HG03280 (cell line): ENCODE measurements around the gene ALK.

Experiments
- ATAC-seq: cut with Tn5 transposase; IDR thresholded peaks from one replicate; pipeline ENCODE4 v1.9.1; 2021; ENCODE audit warnings: mild to moderate bottlenecking, moderate library complexity; ENCODE audit not compliant: unreplicated experiment

The ALK gene

DNA sequence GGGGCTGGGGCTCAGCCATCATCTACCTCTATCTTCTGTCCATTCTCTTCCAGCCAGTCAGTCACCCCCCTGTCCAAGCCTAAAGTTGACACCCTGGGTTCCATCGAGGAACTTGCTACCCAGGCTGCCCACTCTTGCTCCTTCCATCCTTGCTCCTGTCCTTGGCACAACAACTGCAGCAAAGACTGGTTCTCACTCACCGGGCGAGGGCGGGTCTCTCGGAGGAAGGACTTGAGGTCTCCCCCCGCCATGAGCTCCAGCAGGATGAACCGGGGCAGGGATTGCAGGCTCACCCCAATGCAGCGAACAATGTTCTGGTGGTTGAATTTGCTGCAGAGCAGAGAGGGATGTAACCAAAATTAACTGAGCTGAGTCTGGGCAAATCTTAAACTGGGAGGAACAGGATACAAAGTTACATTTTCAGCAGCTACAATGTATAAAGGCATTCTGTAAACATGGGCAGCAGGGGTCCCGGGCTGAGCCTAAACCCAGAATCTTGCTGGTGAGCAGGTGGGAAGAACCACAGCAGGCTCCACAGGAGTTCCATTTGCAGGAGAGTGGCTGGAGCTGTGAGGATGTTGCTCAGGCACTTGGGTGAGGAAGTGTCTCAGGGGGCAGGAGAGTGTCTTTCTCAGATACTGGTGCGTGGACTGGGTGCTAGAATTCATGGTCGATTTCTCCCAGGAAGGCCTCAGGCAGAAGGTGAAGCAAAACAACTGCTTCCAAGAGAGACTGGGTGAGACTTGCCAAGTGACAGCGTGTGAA is 700.7 kb downstream of the ALK start:
- ATAC-seq, result no peak

DNA sequence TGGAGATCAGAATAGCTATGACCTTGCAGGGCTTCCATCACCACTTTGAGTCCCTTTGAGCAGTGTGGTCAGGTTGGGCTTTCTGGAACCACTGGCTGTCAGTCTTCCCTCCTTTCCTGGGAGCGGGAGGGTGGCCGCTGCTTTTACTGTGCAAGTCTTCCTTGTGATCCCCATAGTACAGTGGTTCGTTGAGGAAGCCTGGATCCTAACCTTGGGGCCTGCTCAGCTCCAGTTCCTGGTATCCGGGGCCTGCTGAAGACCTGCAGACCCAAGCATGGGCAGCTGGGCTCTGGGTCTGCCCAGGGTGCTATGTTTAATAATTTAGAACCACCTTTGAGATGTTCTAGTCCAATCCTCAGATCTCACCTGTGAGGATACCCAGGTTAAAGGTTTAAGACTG is 702.0 kb downstream of the ALK start:
- no peak for ATAC-seq

DNA sequence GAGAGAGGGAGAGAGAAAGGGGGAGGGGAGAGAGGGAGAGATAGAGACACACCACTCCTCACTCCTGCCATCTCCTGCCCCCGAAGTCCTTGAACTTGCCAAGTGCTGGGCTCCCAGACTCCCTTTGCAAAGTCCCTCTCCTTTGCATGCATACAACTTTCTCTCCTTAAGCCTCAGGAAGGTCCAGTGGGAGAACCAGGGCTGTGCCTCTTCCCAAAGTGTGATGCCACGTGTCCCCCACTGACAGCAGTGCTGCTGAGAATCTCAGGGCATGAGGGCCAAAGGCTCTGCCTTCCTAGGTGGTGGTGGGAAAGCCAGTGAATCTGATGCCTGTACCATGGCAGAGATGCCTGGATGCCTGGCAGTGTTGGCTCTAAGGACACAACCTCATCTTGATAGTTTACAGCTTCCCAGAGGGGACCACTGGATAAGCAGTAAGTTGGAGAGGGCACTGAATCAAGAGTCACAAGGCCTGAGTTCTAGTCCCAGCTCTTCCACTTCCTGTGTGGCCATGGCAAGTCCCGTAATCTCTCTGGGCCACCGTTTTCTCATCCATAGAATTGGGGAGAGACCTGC is 702.7 kb downstream of the ALK start:
- no peak for ATAC-seq

DNA sequence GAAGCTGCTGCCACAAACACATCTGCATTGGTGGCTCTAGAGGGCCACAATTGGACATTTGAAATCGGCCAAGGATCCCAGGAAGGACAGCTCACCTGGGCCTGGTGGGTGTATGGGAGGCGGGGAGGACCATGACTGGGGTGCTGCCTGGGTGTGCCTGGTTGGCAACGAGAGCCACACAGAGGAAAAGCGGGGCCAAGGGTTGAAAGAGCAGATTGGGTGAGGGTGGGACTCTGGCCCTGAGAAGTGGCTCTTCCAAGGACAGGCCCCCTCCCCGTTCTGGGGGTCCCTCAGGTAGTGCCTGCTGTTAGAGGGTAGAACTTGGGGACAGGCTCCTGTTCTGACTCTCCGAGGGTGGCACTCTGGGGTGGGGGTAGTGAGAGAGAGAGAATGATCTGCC is 703.3 kb downstream of the ALK start:
- ATAC-seq, result no peak

DNA sequence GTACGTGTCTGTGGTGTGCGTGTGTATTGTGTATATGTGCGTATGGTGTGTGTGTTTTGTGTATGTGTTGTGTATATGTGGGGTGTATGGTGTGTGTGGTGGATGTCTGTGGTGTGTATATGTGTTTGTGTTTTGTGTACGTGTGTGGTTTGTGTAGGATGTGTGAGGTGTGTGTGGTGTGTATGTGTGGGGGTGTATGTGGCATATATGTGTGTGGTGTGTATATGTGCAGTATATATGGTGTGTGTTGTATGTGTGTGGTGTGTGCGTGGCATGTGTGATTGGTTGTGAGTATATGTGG is 704.8 kb downstream of the ALK start:
- ATAC-seq, result no peak

DNA sequence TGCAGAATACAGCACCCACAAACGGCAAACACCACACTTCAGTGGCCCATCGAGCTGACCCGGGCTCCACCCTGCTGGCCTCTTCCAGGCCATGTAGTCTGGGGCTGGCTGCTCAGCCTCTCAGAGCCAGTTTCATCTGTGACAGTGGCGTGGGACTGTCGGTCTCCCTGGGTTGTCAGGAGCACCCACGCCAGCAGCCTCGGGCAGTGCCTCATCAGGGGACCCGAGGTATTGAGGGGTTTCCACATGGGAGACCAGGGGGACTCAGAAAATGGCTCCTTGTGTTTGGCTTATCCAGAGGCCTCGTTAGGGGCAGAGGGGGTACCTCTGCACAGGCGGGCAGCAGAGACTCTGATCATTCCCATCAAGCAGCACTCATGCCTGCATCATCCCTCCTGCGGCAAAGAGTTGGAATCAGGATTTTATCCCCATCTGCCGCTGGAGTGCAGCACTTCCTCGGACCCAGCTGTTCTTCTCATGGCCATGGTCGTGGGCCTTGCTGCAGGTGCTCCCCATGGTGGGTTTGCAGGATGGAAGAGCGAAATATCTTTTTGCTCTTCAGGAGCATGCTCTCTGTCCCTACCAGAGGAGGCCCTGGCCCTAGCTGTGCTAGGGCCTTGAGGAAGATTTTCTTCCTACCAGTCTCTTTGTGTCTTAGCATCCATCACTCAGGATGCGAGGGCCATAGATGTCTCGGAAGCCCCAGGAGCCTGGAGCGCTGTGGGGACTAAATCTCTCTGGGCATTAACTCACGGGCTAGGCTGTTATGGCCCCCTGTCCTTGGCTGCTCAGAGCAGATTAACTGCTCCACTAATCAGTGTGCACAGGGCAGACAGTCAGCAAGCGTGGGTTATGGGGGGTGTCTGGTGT is 705.4 kb downstream of the ALK start:
- ATAC-seq, result no peak

DNA sequence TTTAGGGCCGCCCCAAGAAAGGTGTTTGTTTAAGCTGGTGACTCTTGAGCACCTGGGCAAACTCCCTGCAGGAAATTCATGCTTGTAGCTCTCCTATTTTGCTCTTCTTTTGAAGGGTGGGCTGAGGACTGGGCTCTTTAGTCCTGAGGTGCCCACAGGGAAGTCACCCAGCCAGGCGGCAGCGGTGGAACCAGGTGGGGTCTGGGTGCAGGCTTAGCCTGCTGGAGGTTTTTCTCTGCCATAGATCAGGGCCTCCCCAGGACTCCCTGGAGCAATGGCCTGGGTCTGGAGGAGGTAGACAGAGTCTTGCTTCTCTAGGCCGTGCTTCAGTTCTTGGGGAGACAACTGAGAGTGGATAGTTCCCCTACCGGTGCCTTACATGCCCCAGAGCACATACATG is 706.3 kb downstream of the ALK start:
- ATAC-seq, result no peak

DNA sequence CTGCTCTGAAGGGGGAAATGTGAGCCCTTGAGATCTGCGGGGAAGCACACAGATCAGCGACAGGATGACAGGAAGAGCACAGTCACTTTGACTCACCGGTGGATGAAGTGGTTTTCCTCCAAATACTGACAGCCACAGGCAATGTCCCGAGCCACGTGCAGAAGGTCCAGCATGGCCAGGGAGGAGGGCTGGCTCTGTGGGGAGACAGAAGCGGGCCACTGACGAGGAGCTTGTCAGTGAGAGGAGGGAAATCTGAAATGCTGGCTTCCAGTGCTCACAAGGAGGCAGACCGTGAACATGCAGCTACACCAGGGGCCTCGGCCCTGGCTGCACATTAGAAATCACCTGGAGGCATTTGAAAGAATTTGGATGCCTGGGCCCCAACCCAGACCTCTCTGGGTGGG is 707.5 kb downstream of the ALK start:
- ATAC-seq, result no peak

DNA sequence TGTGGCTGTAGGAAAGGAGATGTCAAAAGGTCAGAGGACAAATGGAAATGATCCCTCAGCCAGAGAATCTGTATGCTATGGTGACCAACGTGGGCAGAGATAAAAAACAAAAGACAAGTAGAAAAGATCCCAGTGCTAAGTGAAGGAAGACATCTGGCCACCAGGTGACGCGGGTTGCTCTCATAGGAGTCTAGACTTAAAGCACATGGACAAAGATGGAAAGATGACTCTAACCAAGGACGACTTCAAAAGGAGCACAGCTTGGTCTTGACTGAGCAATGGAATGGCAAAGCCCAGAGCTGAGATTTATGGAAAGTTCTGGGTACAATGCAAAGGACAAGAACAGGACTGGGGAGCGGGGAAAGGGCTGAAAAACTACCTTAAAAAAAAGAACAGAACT is 709.4 kb downstream of the ALK start:
- no peak for ATAC-seq

DNA sequence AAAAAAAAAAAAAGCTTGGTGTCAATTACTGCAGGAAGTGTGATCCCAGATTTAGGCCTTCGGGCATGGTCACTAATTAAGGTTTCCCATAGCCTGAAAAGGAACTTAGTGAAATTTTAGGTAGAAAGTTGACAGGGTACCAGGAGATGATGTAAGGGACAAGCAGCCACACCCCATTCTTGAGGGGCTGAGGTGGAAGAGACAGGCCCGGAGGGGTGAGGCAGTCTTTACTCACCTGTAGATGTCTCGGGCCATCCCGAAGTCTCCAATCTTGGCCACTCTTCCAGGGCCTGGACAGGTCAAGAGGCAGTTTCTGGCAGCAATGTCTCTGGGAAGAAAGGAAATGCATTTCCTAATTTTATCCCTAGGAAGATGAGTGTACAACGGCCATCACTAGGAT is 711.8 kb downstream of the ALK start:
- ATAC-seq, result no peak

DNA sequence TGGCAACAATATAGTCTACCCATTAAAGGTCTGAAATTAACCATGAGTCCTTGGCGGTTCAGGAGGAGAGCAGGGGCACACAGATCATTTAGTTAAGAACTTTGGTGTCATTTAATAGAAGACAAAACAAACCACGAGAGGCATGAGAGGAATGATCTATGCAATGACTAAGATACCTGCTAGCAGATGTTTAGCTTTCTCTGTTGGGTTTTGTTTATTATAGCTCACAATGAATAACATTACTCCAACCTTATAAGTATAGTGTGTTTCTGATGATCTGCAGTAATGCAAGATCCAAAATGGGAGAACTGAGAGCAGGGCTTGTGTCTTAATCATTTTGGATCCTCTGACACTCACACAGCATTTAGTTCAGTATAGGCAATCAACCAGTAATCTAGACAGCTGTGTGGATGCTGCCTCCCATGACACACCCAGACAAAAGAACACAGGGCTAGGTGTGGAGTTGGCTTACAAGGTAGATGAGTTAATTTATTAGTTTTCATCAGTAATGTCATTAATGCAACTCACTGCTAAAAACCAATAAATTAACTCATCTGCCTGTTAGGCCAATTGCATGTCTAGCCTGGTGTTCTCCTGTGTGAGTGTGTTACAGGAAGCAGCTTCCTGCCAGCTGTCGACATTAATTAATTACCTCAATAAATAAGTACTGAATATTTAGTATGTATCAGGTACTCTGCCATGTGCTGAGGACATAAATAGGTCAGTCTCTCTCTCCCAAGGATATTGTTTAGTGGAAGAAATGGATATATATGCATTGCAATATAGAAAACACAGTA is 713.8 kb downstream of the ALK start:
- no peak for ATAC-seq

DNA sequence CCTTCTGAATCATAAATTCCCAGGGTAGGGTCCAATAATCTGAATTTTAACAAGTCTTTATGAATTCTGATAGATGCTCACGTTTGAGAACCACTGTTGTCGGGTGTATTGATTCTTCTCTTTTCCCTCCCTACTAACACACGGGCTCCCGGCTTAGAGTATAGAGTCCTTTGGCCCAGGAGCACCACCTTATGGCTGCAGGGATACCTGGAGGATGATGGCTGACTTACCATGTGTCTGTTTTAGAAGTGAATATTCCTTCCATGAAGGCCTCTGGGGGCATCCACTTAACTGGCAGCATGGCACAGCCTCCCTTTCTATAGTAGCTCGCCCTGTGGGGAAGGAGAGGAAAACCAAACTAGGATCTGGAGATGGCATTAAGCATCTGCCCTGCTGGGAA is 714.4 kb downstream of the ALK start:
- ATAC-seq, result no peak

DNA sequence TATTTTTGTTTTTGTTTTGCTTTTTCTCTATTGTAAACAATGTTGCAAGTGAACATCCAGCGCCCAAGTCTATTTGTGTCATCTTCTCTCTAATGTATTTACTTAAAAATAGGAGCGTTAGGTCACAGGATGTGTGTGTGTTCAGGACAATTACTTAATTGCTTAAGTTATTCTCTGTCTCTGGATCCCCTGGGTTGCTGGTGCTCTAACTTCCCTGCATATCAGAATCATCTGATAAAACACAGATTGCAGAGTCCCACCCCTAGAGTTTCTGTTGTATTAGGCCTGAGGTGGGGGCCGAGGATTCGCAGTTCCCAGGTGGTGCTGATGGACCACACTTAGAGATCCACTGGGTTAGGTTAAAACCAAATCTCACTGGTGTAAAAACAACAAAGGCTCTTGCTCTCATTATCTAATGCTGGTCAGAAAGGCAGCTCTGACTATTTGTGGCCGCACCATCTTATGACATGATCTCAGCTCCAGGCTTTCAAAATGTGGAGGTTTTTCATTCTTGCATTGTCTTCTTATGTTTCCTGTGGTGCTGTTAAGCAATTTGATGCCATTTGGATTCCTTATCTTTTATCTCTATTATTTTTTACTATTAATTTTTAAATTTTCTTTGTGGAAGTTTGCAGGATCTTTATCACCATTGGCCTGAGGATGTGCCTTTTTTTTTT is 718.4 kb downstream of the ALK start:
- ATAC-seq, result no peak

DNA sequence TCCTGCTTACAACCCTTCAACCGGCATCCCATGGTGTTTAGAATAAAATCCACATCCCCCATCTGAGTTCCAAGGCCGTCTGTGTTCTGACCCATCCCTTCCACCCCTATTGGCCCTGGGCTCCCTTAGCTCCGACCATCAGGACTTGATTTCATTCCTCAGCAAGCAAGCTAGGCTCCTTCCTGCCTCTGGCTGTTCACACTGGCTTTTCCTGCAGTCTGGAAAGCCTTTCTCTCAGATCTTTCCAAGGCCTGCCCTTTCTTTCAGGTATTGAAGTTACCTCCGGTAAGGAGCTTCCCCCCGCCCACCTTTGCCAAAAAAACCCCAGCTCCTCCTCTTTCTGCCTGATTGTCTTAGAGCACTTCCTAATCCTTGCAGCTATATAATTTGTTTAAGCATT is 719.4 kb downstream of the ALK start:
- ATAC-seq, result no peak

DNA sequence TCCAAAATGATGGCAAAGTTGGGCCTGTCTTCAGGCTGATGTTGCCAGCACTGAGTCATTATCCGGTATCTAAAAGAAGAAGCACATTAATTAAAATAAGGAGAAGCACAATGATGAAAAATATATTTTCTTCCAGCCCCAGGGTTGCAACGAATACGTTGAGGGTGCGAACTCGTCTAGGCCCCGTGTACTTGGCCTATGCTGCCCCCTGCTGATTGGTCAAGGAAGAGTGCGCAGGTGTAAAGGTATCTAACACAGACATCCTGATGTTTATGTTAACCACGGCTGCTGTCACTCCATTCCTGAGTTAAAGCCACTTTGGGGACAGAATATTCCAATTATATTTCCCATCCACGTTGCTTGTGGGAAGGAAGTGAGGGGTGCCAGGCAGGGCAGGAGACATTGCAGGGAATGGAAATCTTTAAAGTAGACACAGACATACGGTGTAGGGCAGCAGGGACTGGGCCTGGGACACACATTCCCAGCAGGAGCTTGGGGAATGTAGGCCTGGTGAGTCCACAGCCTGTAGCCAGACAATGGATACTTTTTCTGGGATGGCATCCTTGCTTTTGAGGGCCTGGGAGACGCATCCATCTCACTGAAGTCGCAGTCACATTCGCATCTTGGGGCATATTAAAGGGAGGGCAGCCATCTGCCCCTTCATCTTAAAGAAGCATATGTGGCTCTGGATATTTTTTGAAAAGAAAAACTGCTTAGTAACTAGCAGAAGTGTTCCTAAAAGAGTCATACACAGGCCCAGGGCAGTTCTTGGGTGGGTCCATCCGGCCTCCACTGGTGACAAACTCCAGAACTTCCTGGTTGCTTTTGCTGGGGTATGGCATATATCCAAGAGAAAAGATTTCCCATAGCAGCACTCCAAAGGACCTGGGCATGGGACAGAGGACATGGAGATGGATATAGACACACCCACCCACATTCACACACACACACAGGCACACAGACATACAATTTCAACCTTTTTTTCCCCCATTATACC is 724.3 kb downstream of the ALK start:
- peak; percentile 62 for ATAC-seq

DNA sequence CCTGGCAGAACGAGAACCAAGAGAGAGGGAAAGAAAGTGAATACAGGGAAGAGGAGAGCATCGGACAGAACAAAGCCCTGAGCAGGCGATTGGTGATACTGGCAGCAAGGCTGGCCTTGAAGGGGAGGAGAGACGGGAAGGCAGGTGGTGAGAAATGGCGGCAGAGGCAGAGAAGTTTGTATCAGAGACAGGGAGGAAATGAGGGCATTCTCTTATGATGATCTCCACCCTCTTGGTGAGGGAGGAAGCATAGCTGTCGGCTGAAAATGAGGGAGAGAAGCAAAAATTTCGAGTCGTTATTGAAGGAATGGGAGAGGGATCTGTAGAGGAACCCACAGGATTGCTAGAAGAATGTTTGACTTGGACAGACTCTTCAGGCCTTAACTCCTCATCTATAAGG is 725.6 kb downstream of the ALK start:
- no peak for ATAC-seq

DNA sequence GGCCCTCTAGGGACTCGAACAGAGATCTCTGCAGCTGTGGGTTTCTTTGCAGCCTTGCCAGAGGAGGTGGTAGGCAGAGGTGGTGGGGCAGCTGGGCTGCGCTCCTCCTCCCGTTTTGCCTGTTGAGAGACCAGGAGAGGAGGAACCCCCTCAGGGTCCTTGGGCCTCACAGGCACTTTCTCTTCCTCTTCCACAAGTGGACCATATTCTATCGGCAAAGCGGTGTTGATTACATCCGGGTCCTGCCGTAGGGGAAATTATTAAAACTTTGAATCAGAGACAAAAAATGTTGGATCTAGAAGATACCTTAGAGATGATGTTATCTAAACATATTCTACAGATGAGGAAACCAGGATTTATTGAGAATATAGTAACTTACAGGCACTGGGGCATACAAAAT is 727.7 kb downstream of the ALK start:
- no peak for ATAC-seq

DNA sequence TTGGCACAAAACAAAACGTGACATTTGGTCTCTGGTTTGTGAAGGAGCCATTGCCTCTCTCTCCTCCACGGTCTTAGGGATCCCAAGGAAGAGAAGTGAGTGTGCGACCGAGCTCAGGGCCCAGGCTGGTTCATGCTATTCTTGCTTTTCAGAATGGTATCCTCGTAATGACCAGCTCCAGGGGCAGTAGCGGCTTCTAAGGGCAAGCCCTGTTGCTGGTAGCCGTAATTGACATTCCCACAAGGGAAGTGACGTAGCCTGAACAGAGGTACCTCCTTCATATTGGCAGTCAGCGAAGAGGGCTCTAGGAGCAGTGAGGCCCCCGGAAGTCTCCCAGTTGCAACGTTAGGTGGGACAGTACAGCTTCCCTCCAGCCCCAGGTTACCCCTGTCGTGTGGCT is 728.3 kb downstream of the ALK start:
- no peak for ATAC-seq

DNA sequence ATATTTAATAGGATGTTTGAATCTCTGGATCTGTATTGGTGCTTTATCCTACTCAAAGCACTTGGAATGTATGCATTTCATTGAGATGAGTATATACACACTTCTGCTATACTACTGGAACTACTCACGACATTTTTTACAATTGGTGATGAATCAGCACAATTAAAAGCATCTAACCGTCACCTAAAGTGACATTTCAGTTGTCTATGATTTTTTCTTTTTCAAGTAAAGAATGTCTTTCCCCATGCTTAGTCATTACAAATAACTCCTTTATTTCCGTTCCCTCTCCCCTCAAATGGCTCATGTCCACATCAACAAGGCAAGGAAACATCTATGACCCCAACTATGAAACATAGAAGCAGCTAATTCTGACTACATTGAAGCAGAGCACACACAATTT is 728.9 kb downstream of the ALK start:
- no peak for ATAC-seq

DNA sequence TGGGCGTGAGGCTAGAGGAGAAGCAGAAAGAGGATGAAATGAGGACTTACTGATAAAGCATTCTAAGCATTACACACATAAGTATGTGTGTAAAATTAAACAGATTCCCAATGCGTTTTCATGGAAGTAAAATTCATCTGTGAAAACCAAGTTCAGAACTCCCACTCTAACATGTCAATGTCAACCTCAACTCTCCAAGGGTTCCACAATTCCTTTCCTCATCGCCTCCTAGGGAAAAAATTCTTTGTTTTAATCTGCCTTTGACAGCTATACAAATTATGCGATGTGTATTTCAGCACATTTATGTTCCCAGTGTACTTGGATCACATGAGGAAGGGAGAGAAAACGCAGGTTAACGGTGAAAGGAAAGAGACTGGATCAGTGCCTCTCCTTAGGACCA is 729.6 kb downstream of the ALK start:
- no peak for ATAC-seq
